Epithelial cell of esophagus (primary cell): ENCODE results near the gene PCDHA1.

ENCODE experiments used
- DNase-seq: peaks from one replicate; pipeline ENCODE4 v3.0.0; 2010; ENCODE audit warnings: low read depth
- H3K4me3 ChIP-seq: 2 replicates; pipeline ENCODE4 v1.5.1; 2011; ENCODE audit warnings: mild to moderate bottlenecking, low read length, control low read depth
- TF ChIP-seq, protein P1 (sequence below): IDR thresholded peaks from 2 replicates; pipeline ENCODE4 v1.5.1; 2011; ENCODE audit warnings: low read depth, mild to moderate bottlenecking, low read length, control low read depth, inconsistent platforms; ENCODE audit not compliant: insufficient read depth; ENCODE audit errors: missing control alignments

Gene PCDHA1

DNA sequence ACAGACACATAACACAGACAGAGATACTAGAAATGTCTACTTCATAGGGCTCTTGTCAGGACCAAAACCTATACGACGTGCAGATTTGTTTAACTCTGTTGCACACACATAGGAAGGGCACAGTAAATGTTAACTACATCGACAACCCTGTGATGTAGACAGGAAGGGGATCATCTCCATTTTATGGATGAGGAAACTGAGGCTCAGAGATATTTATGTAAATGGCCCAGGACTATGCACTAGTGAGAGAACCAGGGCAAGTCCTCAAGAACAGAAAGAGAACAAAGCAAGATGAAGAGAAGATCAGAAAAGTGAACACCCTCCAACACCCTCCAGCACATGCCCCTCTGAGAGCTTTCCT lies 216.6 kb downstream of the PCDHA1 start:
- no peak overlapping the region for H3K4me3 ChIP-seq
- no peak for DNase-seq
- TF ChIP-seq, protein P1, sequence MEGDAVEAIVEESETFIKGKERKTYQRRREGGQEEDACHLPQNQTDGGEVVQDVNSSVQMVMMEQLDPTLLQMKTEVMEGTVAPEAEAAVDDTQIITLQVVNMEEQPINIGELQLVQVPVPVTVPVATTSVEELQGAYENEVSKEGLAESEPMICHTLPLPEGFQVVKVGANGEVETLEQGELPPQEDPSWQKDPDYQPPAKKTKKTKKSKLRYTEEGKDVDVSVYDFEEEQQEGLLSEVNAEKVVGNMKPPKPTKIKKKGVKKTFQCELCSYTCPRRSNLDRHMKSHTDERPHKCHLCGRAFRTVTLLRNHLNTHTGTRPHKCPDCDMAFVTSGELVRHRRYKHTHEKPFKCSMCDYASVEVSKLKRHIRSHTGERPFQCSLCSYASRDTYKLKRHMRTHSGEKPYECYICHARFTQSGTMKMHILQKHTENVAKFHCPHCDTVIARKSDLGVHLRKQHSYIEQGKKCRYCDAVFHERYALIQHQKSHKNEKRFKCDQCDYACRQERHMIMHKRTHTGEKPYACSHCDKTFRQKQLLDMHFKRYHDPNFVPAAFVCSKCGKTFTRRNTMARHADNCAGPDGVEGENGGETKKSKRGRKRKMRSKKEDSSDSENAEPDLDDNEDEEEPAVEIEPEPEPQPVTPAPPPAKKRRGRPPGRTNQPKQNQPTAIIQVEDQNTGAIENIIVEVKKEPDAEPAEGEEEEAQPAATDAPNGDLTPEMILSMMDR: no peak

DNA sequence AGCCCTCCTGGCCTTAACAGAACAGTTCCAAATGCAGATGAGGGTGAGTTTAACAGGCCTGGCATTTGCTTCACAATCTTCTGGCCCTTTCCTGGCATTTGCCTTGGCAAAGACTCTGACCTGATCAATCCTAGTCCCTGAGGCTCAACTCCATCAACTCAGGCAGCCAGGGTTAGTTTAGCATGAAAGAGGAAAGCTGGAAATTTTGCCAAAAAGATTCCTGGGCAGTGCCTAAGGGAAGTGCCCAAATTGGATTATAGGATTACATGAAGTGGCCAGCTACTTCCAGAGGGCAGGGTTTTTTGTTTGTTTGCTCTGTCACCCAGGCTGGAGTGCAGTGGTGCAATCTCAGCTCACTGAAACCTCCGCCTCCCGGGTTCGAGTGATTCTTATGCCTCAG lies 217.1 kb downstream of the PCDHA1 start:
- H3K4me3 ChIP-seq: no peak overlapping the region
- TF ChIP-seq, protein P1: no peak
- no peak for DNase-seq

DNA sequence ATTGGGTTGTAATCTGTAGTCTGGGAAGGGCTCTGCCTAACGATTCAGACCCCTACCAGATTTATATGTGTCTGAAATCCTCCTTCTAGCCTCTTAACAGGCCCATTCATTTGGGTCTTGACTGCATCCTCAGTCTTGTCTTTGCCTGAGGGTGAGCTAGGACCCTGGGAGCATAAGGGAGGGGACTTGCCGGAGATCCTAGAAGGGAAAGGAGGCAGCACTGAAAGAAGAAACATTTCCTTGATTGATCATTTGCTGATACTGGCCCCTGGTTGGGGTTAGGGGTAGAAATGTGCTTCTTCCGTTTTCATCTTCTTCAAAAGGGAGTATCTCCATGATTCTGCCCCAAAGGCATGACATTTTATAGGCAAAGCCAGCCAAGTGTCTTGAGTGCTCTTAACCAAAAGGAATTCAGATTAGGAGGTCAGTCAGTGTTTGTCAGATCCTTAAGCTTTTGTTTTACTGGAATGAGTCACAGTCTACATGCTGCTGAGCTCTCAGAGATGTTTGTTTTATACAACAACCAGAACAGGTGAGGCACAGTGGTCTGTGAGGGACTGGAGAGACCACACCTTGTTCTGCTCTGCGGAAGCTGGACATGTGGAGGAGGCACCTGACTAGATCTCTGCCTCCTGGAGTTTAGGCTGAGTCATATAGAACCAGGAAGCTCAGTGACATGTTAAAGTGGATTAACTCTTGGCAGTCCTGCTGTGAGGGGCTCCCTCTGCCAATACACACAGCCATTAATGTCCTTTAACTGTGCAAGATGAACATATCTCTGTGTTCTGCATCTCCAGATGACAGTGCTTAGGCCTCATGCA lies 218.1 kb downstream of the PCDHA1 start:
- DNase-seq: peak; percentile 93
- TF ChIP-seq, protein P1: no peak
- H3K4me3 ChIP-seq: no peak overlapping the region

GRCh38 chr5:141007791-141008190 lies 221.9 kb downstream of the PCDHA1 start:
- TF ChIP-seq, protein P1: no peak
- no peak overlapping the region for H3K4me3 ChIP-seq
- DNase-seq: no peak

GRCh38 chr5:141010047-141010793 lies 224.3 kb downstream of the PCDHA1 start:
- TF ChIP-seq, protein P1: no peak
- no peak overlapping the region for H3K4me3 ChIP-seq
- DNase-seq: no peak

DNA sequence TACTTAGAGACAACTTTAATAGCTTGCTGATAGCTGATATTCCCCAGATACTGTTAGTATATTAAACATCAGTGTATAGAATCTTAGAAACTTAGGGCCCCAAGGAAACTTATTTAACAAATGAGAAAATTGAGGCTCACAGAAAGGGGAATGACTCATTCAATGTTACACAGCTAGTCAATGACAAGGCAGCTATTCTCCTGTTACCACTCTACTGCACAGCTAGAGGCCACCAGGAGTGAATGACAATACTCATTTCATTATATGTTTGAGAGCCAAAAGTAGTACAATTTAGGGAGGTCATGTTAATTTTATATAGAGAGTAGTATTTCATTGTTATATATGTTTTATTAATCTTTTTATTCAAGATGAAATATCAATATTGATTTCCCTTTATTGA lies 232.0 kb downstream of the PCDHA1 start:
- DNase-seq: peak; percentile 5
- H3K4me3 ChIP-seq: no peak overlapping the region
- TF ChIP-seq, protein P1: no peak
